ENCODE results near the gene KLHL2.
"Not testable (repeated sequence)": the region's sequence is repeated elsewhere in the genome, so short reads cannot be mapped to it uniquely, and the experiment has no call there.

DNA sequence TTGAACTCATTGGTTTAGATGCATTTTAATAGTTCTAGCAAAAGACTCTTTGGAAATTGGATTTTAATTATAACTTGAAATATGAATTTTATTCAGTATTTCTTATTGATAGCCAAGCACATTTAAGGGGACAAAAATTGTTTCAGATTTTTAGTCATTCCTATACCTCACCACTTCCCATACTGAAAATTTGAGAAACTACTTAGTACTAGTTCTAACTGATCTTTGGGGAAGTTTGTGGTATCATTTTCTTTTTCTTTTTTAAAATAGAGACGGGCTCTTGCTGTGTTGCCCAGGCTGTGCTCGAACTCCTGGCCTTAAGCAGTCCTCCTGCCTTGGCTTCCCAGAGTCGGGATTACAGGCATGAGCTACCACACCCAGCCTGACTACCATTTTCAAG, 68.0 kb downstream of the KLHL2 start:
- TF ChIP-seq EZH2 (IDR thresholded peaks at IDR 0.05); POLR2AphosphoS5 (IDR thresholded peaks at IDR 0.05; ENCODE audit: borderline replicate concordance, low read depth, low read length): not testable (repeated sequence)
